Chondrocyte (in vitro differentiated cells): ENCODE measurements around the gene SEMA4D. TPM values are rescaled to one million over a fixed set of nuclear protein-coding genes. Genes with fewer than 3 reads are reported as not detected.
A peak's percentile ranks its signal among the peaks of the same experiment; 100 is the strongest.

Experiments used
- DNase-seq: peaks from one replicate; pipeline ENCODE4 v3.0.0; 2021; ENCODE audit warnings: mixed read lengths, low spot score
- H3K27ac Mint-ChIP-seq: one replicate; pipeline ENCODE4 v1.8.0; 2021; ENCODE audit warnings: mild to moderate bottlenecking, moderate library complexity, mixed read lengths; ENCODE audit not compliant: unreplicated experiment
- H3K27me3 Mint-ChIP-seq: 2 replicates; pipeline ENCODE4 v1.8.0; 2021; ENCODE audit warnings: low read depth, mixed read lengths
- H3K36me3 Mint-ChIP-seq: 2 replicates; pipeline ENCODE4 v1.8.0; 2021; ENCODE audit warnings: low read depth, mixed read lengths
- H3K4me1 Mint-ChIP-seq: 2 replicates; pipeline ENCODE4 v1.8.0; 2021; ENCODE audit warnings: low read depth, mild to moderate bottlenecking, mixed read lengths
- H3K4me3 Mint-ChIP-seq: one replicate; pipeline ENCODE4 v1.8.0; 2021; ENCODE audit warnings: mild to moderate bottlenecking, moderate library complexity, mixed read lengths; ENCODE audit not compliant: unreplicated experiment
- H3K9me3 Mint-ChIP-seq: 2 replicates; pipeline ENCODE4 v1.8.0; 2021; ENCODE audit warnings: low read depth, mixed read lengths
- CTCF ChIP-seq: fragments of 200-600 bp; sonication (generic); IDR thresholded peaks from 2 replicates; pipeline ENCODE4 v1.5.0; 2021; ENCODE audit warnings: antibody characterized with exemption, mild to moderate bottlenecking, moderate library complexity
- total RNA-seq: library from RNA; stranded (reverse); gene quantifications from 3 replicates; pipeline ENCODE4 v1.2.1, GENCODE V29; 2021

Gene SEMA4D
- total RNA-seq, 1 donor from 2014 or later = 3.8 TPM

- Mint-ChIP-seq H3K27me3 (no peaks in the 10 kb centered on the region), H3K27ac (no peak overlapping the region), H3K4me1 (no peaks in the 10 kb centered on the region), H3K4me3 (no peak overlapping the region), H3K36me3 (peaks cover 3% of the 10 kb centered on the region), H3K9me3 (peaks cover 6% of the 10 kb centered on the region)
- no peak for TF ChIP-seq CTCF
- no peak for DNase-seq
Observed at GRCh38 chr9:89488131-89488530, 9.8 kb downstream of the SEMA4D start.

GRCh38 chr9:89486681-89487080 lies 11.2 kb downstream of the SEMA4D start:
- peaks cover 6% of the 10 kb centered on the region for H3K9me3 Mint-ChIP-seq
- TF ChIP-seq CTCF = no peak
- no peak overlapping the region for H3K27ac Mint-ChIP-seq
- no peaks in the 10 kb centered on the region for H3K27me3 Mint-ChIP-seq
- no peak for DNase-seq
- no peaks in the 10 kb centered on the region for H3K36me3 Mint-ChIP-seq
- H3K4me3 Mint-ChIP-seq = no peak overlapping the region
- no peaks in the 10 kb centered on the region for H3K4me1 Mint-ChIP-seq

- no peaks in the 10 kb centered on the region for H3K27me3 Mint-ChIP-seq
- no peak overlapping the region for H3K4me3 Mint-ChIP-seq
- peaks cover 6% of the 10 kb centered on the region for H3K9me3 Mint-ChIP-seq
- no peaks in the 10 kb centered on the region for H3K36me3 Mint-ChIP-seq
- H3K4me1 Mint-ChIP-seq = no peaks in the 10 kb centered on the region
- no peak overlapping the region for H3K27ac Mint-ChIP-seq
- TF ChIP-seq CTCF = no peak
- no peak for DNase-seq
Observed at GRCh38 chr9:89484475-89485404, 13.2 kb downstream of the SEMA4D start.

- Mint-ChIP-seq H3K4me1 (no peaks in the 10 kb centered on the region), H3K4me3 (no peak overlapping the region), H3K27me3 (no peaks in the 10 kb centered on the region), H3K27ac (no peak overlapping the region), H3K36me3 (no peaks in the 10 kb centered on the region), H3K9me3 (peaks cover 6% of the 10 kb centered on the region)
- DNase-seq = peak; percentile 93
- no peak for TF ChIP-seq CTCF
Observed at GRCh38 chr9:89483592-89484474, 14.1 kb downstream of the SEMA4D start.

GRCh38 chr9:89482901-89483361 lies 15.0 kb downstream of the SEMA4D start:
- H3K27me3 Mint-ChIP-seq = no peaks in the 10 kb centered on the region
- H3K9me3 Mint-ChIP-seq = peaks cover 6% of the 10 kb centered on the region
- TF ChIP-seq CTCF = no peak
- H3K4me3 Mint-ChIP-seq = no peak overlapping the region
- H3K4me1 Mint-ChIP-seq = peaks cover 5% of the 10 kb centered on the region
- H3K27ac Mint-ChIP-seq = no peak overlapping the region
- no peak for DNase-seq
- no peaks in the 10 kb centered on the region for H3K36me3 Mint-ChIP-seq
